Measurements from ENCODE around the gene ARHGAP18. TPM values are rescaled to one million over a fixed set of nuclear protein-coding genes. Genes with fewer than 3 reads are reported as not detected.

Gene ARHGAP18
- total and polyA plus RNA-seq, 2 experiments from 2014 or later: 4.3 to 5.0 TPM

GRCh38 chr6:129707882-129708495 lies 2.0 kb downstream of the ARHGAP18 start (continued):
- TF ChIP-seq REST (IDR thresholded peaks at IDR 0.05; ENCODE audit: unreplicated experiment) (no peak), EZH2phosphoT487 (IDR thresholded peaks at IDR 0.05; ENCODE audit: unreplicated experiment) (no peak), JUNB (IDR thresholded peaks at IDR 0.05; ENCODE audit: unreplicated experiment) (no peak)

- H3K27ac ChIP-seq (ENCODE audit: low read depth): no peak overlapping the region
- no peaks in the 10 kb centered on the region for H3K9me2 ChIP-seq (ENCODE audit: insufficient read depth)
- Mint-ChIP-seq H3K36me3 (ENCODE audit: low read depth) (no peaks in the 10 kb centered on the region), H3K27me3 (ENCODE audit: insufficient read depth, low read depth, poor library complexity) (peaks cover 4% of the 10 kb centered on the region), H3K4me3 (no peak overlapping the region), H3K4me1 (peaks cover 33% of the 10 kb centered on the region), H3K9me3 (no peaks in the 10 kb centered on the region), H3K27ac (no peak overlapping the region)
- no peaks in the 10 kb centered on the region for H3F3A ChIP-seq (replicated peaks; ENCODE audit: low read depth)
- H3K4me3 ChIP-seq: no peak overlapping the region
- H3K27me3 ChIP-seq (ENCODE audit: insufficient read depth): no peaks in the 10 kb centered on the region
- H3K79me2 ChIP-seq (replicated peaks; ENCODE audit: insufficient read depth): no peaks in the 10 kb centered on the region
- no peak for DNase-seq (ENCODE audit: low spot score)
- no peaks in the 10 kb centered on the region for H3K36me3 ChIP-seq (ENCODE audit: insufficient read depth)
- no peak overlapping the region for H3K4me2 ChIP-seq
- ATAC-seq: no peak
- no peaks in the 10 kb centered on the region for H4K20me1 ChIP-seq (replicated peaks; ENCODE audit: insufficient read depth)
- peaks cover 3% of the 10 kb centered on the region; the same call in 1 of the 2 replicates for H3K4me1 ChIP-seq (ENCODE audit: insufficient read depth)
- H2AFZ ChIP-seq: no peak overlapping the region
- no peak for TF ChIP-seq NANOG (IDR thresholded peaks at IDR 0.05; ENCODE audit: borderline replicate concordance)
- TF ChIP-seq REST (IDR thresholded peaks at IDR 0.05; ENCODE audit: unreplicated experiment): no peak
- TF ChIP-seq POLR2AphosphoS5 (IDR thresholded peaks at IDR 0.05; ENCODE audit: low read depth): no peak
- TF ChIP-seq CTCF (conservative IDR thresholded peaks at IDR 0.05; ENCODE audit: low read depth in 2 of 2): no peak
- TF ChIP-seq ZNF114 (CRISPR knock-in tag; IDR thresholded peaks at IDR 0.05): no peak
- no peak for TF ChIP-seq EZH2phosphoT487 (IDR thresholded peaks at IDR 0.05; ENCODE audit: unreplicated experiment)
- no peak for TF ChIP-seq ZNF331 (CRISPR knock-in tag; IDR thresholded peaks at IDR 0.05; ENCODE audit: low read depth)
- no peak for TF ChIP-seq STAT1 (IDR thresholded peaks at IDR 0.05; ENCODE audit: unreplicated experiment)
- no peak for TF ChIP-seq EZH2 (IDR thresholded peaks at IDR 0.05; ENCODE audit: low read depth, unreplicated experiment)
- TF ChIP-seq JUNB (IDR thresholded peaks at IDR 0.05; ENCODE audit: unreplicated experiment): no peak
- no peak for TF ChIP-seq ETS1 (IDR thresholded peaks at IDR 0.05)
Measured at GRCh38 chr6:129707028-129707427, 2.9 kb downstream of the ARHGAP18 start.
